ENCODE data around the gene C1QTNF7. TPM values are rescaled to one million over a fixed set of nuclear protein-coding genes. Genes with fewer than 3 reads are reported as not detected.

C1QTNF7 gene
- total RNA-seq, 1 donor from 2014 or later = 4.1 TPM

GRCh38 chr4:15495621-15496020 is 67.8 kb downstream of the C1QTNF7 start:
- no peak overlapping the region for H3K27ac Mint-ChIP-seq
- H3K27me3 Mint-ChIP-seq (ENCODE audit: low read depth) = no peaks in the 10 kb centered on the region
- H3K36me3 Mint-ChIP-seq = peaks cover 20% of the 10 kb centered on the region
- peaks cover 22% of the 10 kb centered on the region for H3K9me3 Mint-ChIP-seq
- no peak overlapping the region for H3K4me3 Mint-ChIP-seq
- TF ChIP-seq CTCF (IDR thresholded peaks at IDR 0.05; ENCODE audit: unreplicated experiment) = no peak
- DNase-seq (ENCODE audit: low spot score in 2 of 2, unreplicated experiment in 2 of 2) = no peak
- H3K4me1 Mint-ChIP-seq = peaks cover 14% of the 10 kb centered on the region

Other genes with a start within 250 kb of the C1QTNF7 start
- gene CC2D2A, start 41.8 kb downstream of the C1QTNF7 start, total RNA-seq = 20.8 to 24.0 TPM (median 20.9 TPM) in 3 replicates
- gene FBXL5, start 227.3 kb downstream of the C1QTNF7 start, total RNA-seq = 51.6 to 56.5 TPM (median 53.1 TPM) in 3 replicates

All from mesothelial cell of epicardium (in vitro differentiated cells).